Astrocyte (in vitro differentiated cells and primary cell): ENCODE data around the gene RANBP3.

Experiments
- EZH2 ChIP-seq: IDR thresholded peaks from 2 replicates; pipeline ENCODE4 v1.6.1; 2012; ENCODE audit warnings: mild to moderate bottlenecking, low read length, inconsistent platforms; ENCODE audit not compliant: insufficient read depth
- TF ChIP-seq, protein P1 (sequence below): IDR thresholded peaks from 2 replicates; pipeline ENCODE4 v1.5.1; 2011; ENCODE audit warnings: low read depth, mild to moderate bottlenecking, inconsistent platforms, low read length, moderate library complexity; ENCODE audit not compliant: insufficient read depth

DNA sequence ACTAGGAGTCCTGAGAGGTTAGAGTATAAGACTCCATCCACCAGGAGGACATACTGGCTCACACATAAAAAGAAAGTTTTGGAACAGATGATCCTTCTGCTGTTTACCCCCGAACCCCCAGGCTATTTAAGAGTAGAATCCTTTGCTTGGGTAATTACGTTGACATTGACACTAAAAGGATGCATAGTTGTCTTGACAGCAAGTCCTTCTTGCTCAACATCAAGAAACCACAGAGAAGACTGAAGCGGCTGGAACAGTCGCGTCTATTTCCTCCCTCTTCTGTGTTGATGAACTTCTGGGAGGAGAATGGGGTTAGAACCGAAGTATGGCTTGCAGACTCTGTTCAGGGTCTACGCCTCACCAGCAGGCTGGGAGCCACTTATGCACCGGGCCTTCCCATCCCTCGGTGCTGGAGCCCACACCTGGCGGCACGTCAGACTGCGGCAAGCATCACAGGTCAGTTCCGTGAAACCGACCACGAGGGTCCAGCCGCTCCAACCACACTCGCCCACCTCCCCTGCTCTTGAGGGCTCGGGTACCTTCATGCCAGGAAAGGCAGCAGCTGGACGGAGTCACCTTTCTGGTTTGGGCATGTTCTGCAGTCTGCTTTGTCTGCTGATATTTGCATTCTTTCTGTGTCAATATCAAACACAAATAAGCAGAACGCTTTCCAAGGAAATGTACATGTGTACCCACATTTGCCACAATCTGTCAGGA is 42.4 kb upstream of the RANBP3 start:
- TF ChIP-seq, protein P1, sequence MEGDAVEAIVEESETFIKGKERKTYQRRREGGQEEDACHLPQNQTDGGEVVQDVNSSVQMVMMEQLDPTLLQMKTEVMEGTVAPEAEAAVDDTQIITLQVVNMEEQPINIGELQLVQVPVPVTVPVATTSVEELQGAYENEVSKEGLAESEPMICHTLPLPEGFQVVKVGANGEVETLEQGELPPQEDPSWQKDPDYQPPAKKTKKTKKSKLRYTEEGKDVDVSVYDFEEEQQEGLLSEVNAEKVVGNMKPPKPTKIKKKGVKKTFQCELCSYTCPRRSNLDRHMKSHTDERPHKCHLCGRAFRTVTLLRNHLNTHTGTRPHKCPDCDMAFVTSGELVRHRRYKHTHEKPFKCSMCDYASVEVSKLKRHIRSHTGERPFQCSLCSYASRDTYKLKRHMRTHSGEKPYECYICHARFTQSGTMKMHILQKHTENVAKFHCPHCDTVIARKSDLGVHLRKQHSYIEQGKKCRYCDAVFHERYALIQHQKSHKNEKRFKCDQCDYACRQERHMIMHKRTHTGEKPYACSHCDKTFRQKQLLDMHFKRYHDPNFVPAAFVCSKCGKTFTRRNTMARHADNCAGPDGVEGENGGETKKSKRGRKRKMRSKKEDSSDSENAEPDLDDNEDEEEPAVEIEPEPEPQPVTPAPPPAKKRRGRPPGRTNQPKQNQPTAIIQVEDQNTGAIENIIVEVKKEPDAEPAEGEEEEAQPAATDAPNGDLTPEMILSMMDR: no peak
- TF ChIP-seq EZH2: no peak
